ENCODE data around the gene FUT3. TPM values are rescaled to one million over a fixed set of nuclear protein-coding genes. Genes with fewer than 3 reads are reported as not detected.

FUT3 gene
- total RNA-seq, 4 donors from 2014 or later, result 0.76 to 3.8 (median 1.9) TPM

- no peak for DNase-seq (ENCODE audit: low spot score in 2 of 2)
- no peak overlapping the region for H3K4me3 ChIP-seq (ENCODE audit: low read depth, poor library complexity, severe bottlenecking)
- intact Hi-C loops (cut with DNase I; ENCODE audit: low total_unique reads), result loop anchor here (10.0 kb wide), 1 partner anchor 221 kb away; no protein-coding TSS in a partner anchor
- 4 to 9% methylated on average over 8 of the region's 8 CpGs for WGBS, 2 donors
- TF ChIP-seq CTCF (IDR thresholded peaks at IDR 0.05) (no peak), POLR2A (IDR thresholded peaks at IDR 0.05) (no peak)
These were observed 47.9 kb downstream of the FUT3 start for GRCh38 chr19:5803441-5803751.

GRCh38 chr19:5801796-5802619 lies 49.2 kb downstream of the FUT3 start:
- intact Hi-C loops (cut with DNase I; ENCODE audit: low total_unique reads), result loop anchor here (10.0 kb wide), 1 partner anchor 223 kb away; no protein-coding TSS in a partner anchor
- TF ChIP-seq CTCF (IDR thresholded peaks at IDR 0.05) (no peak), POLR2A (IDR thresholded peaks at IDR 0.05) (no peak)
- WGBS, 2 donors, result 20% methylated on average over 23 to 31 of the region's 33 CpGs
- no peak for DNase-seq (ENCODE audit: low spot score in 2 of 2)
- H3K4me3 ChIP-seq (ENCODE audit: low read depth, poor library complexity, severe bottlenecking), result no peak overlapping the region

- WGBS, 2 donors, result 63 to 73% methylated on average over 13 to 16 of the region's 17 CpGs
- no peak for DNase-seq (ENCODE audit: low spot score in 2 of 2)
- TF ChIP-seq CTCF (IDR thresholded peaks at IDR 0.05), result no peak
- TF ChIP-seq POLR2A (IDR thresholded peaks at IDR 0.05), result no peak
- no peak overlapping the region for H3K4me3 ChIP-seq (ENCODE audit: low read depth, poor library complexity, severe bottlenecking)
- intact Hi-C loops (cut with DNase I; ENCODE audit: low total_unique reads), result loop anchor here (10.0 kb wide), 1 partner anchor 224 kb away; no protein-coding TSS in a partner anchor
These were observed 50.6 kb downstream of the FUT3 start for GRCh38 chr19:5800361-5801270.

GRCh38 chr19:5799247-5800241 lies 51.7 kb downstream of the FUT3 start:
- no peak for DNase-seq (ENCODE audit: low spot score in 2 of 2)
- TF ChIP-seq POLR2A (IDR thresholded peaks at IDR 0.05) (no peak), CTCF (IDR thresholded peaks at IDR 0.05) (no peak)
- intact Hi-C loops (cut with DNase I; ENCODE audit: low total_unique reads), result loop anchor here (10.0 kb wide), 1 partner anchor 225 kb away; no protein-coding TSS in a partner anchor
- no peak overlapping the region for H3K4me3 ChIP-seq (ENCODE audit: low read depth, poor library complexity, severe bottlenecking)
- WGBS, 2 donors, result 66 to 68% methylated on average over 37 of the region's 37 CpGs

GRCh38 chr19:5798244-5798643 lies 53.0 kb downstream of the FUT3 start:
- no peak overlapping the region for H3K4me3 ChIP-seq (ENCODE audit: low read depth, poor library complexity, severe bottlenecking)
- intact Hi-C loops (cut with DNase I; ENCODE audit: low total_unique reads), result no loop called here
- DNase-seq (ENCODE audit: low spot score in 2 of 2), result no peak
- TF ChIP-seq CTCF (IDR thresholded peaks at IDR 0.05), result no peak
- TF ChIP-seq POLR2A (IDR thresholded peaks at IDR 0.05), result no peak
- WGBS, 2 donors, result 86 to 87% methylated on average over 8 of the region's 8 CpGs

Measured in lower leg skin (tissue), 4 donors.